SKM-1 (cell line): ENCODE measurements around the gene PCNX2.

ENCODE experiments used
- DNase-seq: peaks from one replicate; lab custom pipeline; 2025; ENCODE audit not compliant: unreplicated experiment; lab: John Stamatoyannopoulos, UW

PCNX2 gene

DNA sequence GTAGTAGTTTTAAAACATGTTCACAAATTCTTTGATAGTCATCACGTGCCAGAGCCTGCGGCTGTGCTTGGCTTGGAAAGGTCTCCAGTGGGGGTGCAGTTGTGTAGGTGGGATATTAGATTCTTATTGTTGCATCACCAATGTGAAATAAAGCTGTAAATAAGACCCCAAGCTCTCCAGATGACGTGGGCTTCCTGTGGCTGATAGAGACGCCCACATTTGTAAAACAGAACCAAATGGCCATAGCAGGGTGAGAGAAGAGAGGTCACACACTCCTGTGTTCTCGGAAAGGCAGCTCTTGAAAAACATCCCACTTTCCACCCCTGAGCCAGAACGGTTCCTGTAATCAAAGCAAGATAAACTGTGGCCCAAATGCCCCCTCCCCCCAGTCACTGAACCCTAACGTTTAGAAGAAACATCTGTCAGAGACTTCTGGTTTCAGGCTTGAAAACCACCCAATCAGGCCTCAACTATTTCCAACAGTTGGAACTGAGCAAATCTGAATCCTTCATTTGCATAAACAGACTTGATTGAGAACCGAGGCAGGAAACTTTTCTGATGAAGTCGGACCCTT, 351.8 kb downstream of the PCNX2 start:
- DNase-seq, result no peak

DNA sequence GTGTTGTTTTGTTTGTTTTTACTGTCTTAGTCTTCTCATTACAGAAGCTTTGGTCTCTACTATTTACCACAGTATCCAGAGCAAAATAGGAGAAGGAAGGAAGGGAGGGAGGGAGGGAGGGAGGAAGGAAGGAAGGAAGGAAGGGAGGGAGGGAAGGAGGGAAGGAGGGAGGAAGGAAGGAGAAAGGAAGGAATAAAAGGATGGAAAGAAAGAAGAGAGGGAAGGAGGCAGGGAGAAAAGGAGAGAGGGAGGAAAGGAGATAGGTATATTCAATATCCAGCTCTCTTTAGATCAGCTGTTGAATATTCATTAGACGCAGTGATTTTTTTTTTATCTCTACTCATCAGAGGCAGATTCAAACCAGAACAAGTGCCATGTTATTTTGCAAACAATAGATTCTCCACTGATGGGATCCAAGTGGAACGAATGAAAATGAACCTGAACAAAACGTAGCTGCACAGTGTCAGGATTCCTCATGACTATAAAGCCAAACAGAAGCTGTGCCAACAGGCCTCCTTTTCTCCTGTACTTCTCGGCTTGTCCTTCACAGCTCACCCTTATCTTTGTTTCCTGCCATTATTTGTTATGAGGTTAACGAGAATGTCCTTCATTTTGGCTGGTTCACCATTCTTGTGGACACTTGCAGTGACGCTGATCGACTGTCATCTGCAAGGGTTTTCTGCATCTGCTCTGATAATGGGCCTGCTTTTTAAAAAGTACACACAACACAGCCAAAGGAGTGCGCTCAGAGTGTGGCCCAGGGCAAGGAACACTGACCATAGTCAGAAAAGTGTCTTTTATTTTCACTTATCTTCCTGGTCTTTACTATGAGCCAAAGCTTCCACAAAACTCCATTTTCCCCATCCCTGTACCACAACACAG, 352.9 kb downstream of the PCNX2 start:
- no peak for DNase-seq

- no peak for DNase-seq
Measured at GRCh38 chr1:232940262-232940661, 355.3 kb downstream of the PCNX2 start.

GRCh38 chr1:232939748-232940147, 355.8 kb downstream of the PCNX2 start:
- no peak for DNase-seq

DNA sequence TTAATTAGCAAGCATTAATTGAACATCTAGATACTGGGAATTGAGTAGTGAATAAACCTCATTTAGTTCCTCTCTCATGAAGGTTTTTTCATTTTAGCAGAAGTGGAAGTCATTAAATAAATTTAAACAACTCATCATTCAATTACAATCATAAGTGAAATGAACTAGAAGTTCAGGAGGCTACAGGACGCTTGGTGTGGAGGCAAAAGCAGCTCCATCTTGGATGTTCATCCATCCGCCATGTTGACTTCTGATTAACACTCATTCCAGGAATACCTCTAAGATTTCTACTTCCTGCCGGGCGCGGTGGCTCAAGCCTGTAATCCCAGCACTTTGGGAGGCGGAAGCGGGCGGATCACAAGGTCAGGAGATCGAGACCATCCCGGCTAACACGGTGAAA, 356.6 kb downstream of the PCNX2 start:
- DNase-seq, result no peak

DNA sequence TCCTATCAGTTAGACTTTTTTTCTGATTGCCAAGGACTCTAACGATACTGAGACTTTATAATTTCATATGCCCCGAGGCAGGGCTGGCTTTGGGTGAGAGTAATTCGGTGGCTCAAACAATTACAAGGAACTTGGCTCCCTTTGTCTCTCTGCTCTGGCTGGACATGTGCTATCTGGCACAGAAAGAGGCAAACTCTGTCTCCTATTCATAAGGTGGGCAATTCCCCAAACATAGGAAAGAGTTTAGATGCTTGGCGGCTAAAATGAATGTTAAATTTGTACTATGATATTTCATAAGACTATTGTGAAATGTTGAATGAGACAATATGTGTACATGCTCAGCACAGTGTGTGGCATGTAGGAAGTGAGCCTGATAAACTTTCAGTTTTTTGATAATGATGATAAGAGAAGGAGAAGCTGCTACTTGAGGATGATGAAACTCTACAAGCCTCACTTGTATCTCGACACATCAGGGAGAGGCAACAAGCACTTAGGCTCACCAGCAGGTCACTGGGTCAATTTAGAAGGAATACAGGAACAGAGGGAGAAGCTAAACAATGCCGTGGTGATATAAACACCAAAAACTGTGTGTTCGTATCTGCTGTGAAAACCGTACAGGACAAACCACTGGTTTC, 357.7 kb downstream of the PCNX2 start:
- peak; percentile 89 for DNase-seq

DNA sequence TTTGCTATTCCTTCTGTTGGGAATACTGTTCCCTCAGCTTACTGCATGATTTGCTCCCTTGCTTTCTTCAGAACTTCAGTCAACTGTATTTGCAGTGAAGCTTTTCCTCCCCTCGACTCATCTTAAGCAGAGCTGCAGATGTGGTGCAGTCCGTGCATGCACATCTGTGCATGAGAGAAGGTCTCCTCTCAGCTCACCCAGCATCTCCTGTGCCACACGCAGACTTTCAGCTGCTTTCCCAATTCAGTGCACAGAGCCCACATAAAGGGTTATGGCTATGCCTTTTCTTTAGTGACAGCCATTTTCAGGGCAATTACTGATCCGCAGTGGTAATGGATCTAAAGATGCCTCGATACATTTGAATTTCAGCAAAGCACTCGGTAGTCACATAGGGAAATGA, 358.6 kb downstream of the PCNX2 start:
- DNase-seq, result no peak
